Measurements from ENCODE around the gene INCENP. TPM values are rescaled to one million over a fixed set of nuclear protein-coding genes. Genes with fewer than 3 reads are reported as not detected.

INCENP gene
- total RNA-seq, 1 donor from 2014 or later = 48.0 TPM

DNA sequence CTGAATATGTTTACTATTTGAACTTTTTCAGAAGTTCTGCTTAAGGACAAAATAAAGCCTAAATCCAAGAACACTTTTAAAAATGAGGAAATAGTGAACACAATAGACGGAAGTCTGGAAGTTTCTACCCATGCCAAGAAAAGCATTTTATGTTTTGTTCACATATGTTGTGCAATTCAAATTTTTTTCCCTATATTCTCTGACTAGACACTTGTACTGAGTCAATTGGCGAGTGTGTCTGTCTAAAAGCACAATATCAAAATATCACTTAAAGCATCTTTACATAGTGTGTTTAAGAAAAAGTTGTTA lies 29.2 kb downstream of the INCENP start:
- Mint-ChIP-seq H3K9me3 (ENCODE audit: unreplicated experiment) (no peaks in the 10 kb centered on the region), H3K4me3 (ENCODE audit: unreplicated experiment) (no peak overlapping the region), H3K27me3 (ENCODE audit: unreplicated experiment) (no peaks in the 10 kb centered on the region), H3K4me1 (ENCODE audit: low read depth, unreplicated experiment) (no peaks in the 10 kb centered on the region), H3K27ac (ENCODE audit: unreplicated experiment) (no peak overlapping the region), H3K36me3 (ENCODE audit: unreplicated experiment) (no peaks in the 10 kb centered on the region)
- no peak for DNase-seq
- no peak for TF ChIP-seq CTCF (IDR thresholded peaks at IDR 0.05; ENCODE audit: partially characterized antibody, unreplicated experiment)

GRCh38 chr11:62153617-62154016 lies 29.8 kb downstream of the INCENP start:
- TF ChIP-seq CTCF (IDR thresholded peaks at IDR 0.05; ENCODE audit: partially characterized antibody, unreplicated experiment) = no peak
- no peaks in the 10 kb centered on the region for H3K36me3 Mint-ChIP-seq (ENCODE audit: unreplicated experiment)
- H3K9me3 Mint-ChIP-seq (ENCODE audit: unreplicated experiment) = no peaks in the 10 kb centered on the region
- H3K27ac Mint-ChIP-seq (ENCODE audit: unreplicated experiment) = no peak overlapping the region
- DNase-seq = no peak
- H3K4me3 Mint-ChIP-seq (ENCODE audit: unreplicated experiment) = no peak overlapping the region
- no peaks in the 10 kb centered on the region for H3K27me3 Mint-ChIP-seq (ENCODE audit: unreplicated experiment)
- no peaks in the 10 kb centered on the region for H3K4me1 Mint-ChIP-seq (ENCODE audit: low read depth, unreplicated experiment)

DNA sequence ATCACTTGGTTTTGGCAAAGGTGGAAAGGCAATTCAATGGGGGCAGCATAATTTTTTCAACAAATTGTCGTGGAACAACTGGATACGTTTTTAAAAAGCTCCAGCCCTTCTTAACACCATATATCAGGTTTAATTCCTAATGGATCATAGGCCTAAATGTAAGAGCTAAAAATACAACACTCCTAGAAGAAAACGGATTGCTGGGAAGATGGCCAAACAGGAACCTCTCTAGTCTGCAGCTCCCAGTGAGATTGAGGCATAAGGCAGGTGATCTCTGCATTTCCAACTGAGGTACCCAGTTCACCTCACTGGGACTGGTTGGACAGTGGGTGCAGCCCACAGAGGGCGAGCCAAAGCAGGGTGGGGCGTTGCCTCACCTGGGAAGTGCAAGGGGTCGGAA lies 33.8 kb downstream of the INCENP start:
- no peaks in the 10 kb centered on the region for H3K4me1 Mint-ChIP-seq (ENCODE audit: low read depth, unreplicated experiment)
- DNase-seq = no peak
- no peak overlapping the region for H3K4me3 Mint-ChIP-seq (ENCODE audit: unreplicated experiment)
- H3K27me3 Mint-ChIP-seq (ENCODE audit: unreplicated experiment) = peaks cover 2% of the 10 kb centered on the region
- H3K27ac Mint-ChIP-seq (ENCODE audit: unreplicated experiment) = no peak overlapping the region
- H3K9me3 Mint-ChIP-seq (ENCODE audit: unreplicated experiment) = peaks cover 2% of the 10 kb centered on the region
- no peaks in the 10 kb centered on the region for H3K36me3 Mint-ChIP-seq (ENCODE audit: unreplicated experiment)
- TF ChIP-seq CTCF (IDR thresholded peaks at IDR 0.05; ENCODE audit: partially characterized antibody, unreplicated experiment) = no peak

DNA sequence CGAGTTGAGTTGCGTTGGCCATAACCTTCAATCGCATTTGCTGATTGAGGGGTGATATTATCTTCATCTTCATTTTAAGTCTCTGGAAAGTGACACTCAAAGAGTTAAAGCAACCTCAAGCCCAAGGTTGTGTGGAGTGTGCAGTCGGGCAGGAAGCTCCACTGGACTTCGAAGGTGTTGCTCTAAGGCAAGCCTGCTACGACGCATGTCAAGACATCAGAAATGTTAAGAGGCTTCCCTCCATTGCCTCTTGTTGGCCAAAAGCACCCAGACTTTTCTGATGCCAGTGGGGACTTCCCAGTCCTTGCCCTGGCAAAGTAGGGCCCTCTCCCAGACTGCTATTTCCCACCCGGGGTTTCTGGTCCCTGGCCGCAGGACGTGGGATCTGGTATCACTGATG lies 42.6 kb downstream of the INCENP start:
- H3K27me3 Mint-ChIP-seq (ENCODE audit: unreplicated experiment) = peaks cover 2% of the 10 kb centered on the region
- no peaks in the 10 kb centered on the region for H3K4me1 Mint-ChIP-seq (ENCODE audit: low read depth, unreplicated experiment)
- H3K27ac Mint-ChIP-seq (ENCODE audit: unreplicated experiment) = no peak overlapping the region
- no peaks in the 10 kb centered on the region for H3K36me3 Mint-ChIP-seq (ENCODE audit: unreplicated experiment)
- no peak overlapping the region for H3K4me3 Mint-ChIP-seq (ENCODE audit: unreplicated experiment)
- peaks cover 2% of the 10 kb centered on the region for H3K9me3 Mint-ChIP-seq (ENCODE audit: unreplicated experiment)
- DNase-seq = no peak
- no peak for TF ChIP-seq CTCF (IDR thresholded peaks at IDR 0.05; ENCODE audit: partially characterized antibody, unreplicated experiment)

DNA sequence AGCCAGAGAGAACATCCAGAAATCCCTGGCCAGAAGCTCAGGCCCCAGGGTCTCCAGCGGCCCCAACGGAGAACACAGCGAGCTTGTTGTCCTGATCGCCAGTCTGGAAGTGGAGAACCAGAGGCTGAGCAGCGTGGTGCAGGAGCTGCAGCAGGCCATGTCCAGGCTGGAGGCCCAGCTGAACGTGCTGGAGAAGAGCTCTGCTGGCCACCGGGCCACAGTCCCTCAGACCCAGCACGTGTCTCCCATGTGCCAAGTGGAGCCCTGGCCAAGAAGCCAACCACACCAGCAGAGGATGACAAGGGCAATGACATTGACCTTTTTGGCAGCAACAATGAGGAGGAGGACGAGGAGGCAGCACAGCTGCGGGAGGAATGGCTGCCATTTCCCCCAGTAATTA lies 45.6 kb downstream of the INCENP start:
- Mint-ChIP-seq H3K4me3 (ENCODE audit: unreplicated experiment) (no peak overlapping the region), H3K9me3 (ENCODE audit: unreplicated experiment) (no peaks in the 10 kb centered on the region), H3K36me3 (ENCODE audit: unreplicated experiment) (no peaks in the 10 kb centered on the region), H3K27ac (ENCODE audit: unreplicated experiment) (no peak overlapping the region), H3K27me3 (ENCODE audit: unreplicated experiment) (no peaks in the 10 kb centered on the region), H3K4me1 (ENCODE audit: low read depth, unreplicated experiment) (no peaks in the 10 kb centered on the region)
- no peak for DNase-seq
- no peak for TF ChIP-seq CTCF (IDR thresholded peaks at IDR 0.05; ENCODE audit: partially characterized antibody, unreplicated experiment)

Data from glutamatergic neuron (in vitro differentiated cells).